HL-60/S4 treated with retinoic acid at 250 ng/mL for 4 days and 3 days (cell line): Measurements from ENCODE around the gene KCTD17.
"Not testable (repeated sequence)": the region's sequence is repeated elsewhere in the genome, so short reads cannot be mapped to it uniquely, and the experiment has no call there.

Source experiments
- in situ Hi-C: fragments of 300-500 bp; cut with MboI; formaldehyde crosslinking; loops from 2 replicates; pipeline ENCODE4 v1.7.0; 2022; ENCODE audit warnings: low sequenced_read_pairs

KCTD17 gene

GRCh38 chr22:37057796-37058510, 6.4 kb downstream of the KCTD17 start:
- in situ Hi-C loops: no loop called here

- in situ Hi-C loops: no loop called here
These were observed 7.6 kb downstream of the KCTD17 start for GRCh38 chr22:37058917-37059701.

GRCh38 chr22:37059876-37060449, 8.4 kb downstream of the KCTD17 start:
- in situ Hi-C loops: no loop called here

- in situ Hi-C loops: no loop called here
These were observed 9.5 kb downstream of the KCTD17 start for GRCh38 chr22:37060801-37061610.

GRCh38 chr22:37061611-37062375, 10.3 kb downstream of the KCTD17 start:
- in situ Hi-C loops: no loop called here

GRCh38 chr22:37062376-37062675, 10.8 kb downstream of the KCTD17 start:
- in situ Hi-C loops: no loop called here

- in situ Hi-C loops: no loop called here
These were observed 11.3 kb downstream of the KCTD17 start for GRCh38 chr22:37062702-37063381.

- in situ Hi-C loops: no loop called here
These were observed 12.2 kb downstream of the KCTD17 start for GRCh38 chr22:37063431-37064420.

GRCh38 chr22:37064553-37064952, 13.0 kb downstream of the KCTD17 start:
- in situ Hi-C loops: no loop called here

- in situ Hi-C loops: no loop called here
These were observed 13.6 kb downstream of the KCTD17 start for GRCh38 chr22:37065180-37065579.

GRCh38 chr22:37065961-37066360, 14.4 kb downstream of the KCTD17 start:
- in situ Hi-C loops: no loop called here

- in situ Hi-C loops: no loop called here
These were observed 15.9 kb downstream of the KCTD17 start for GRCh38 chr22:37067428-37067827.

GRCh38 chr22:37068859-37069258, 17.3 kb downstream of the KCTD17 start:
- in situ Hi-C loops: no loop called here

- in situ Hi-C loops: no loop called here
These were observed 17.8 kb downstream of the KCTD17 start for GRCh38 chr22:37069319-37069718.

- in situ Hi-C loops: no loop called here
These were observed 18.2 kb downstream of the KCTD17 start for GRCh38 chr22:37069719-37070118.

- in situ Hi-C loops: no loop called here
These were observed 18.8 kb downstream of the KCTD17 start for GRCh38 chr22:37070334-37070733.

- in situ Hi-C loops: no loop called here
These were observed 19.2 kb downstream of the KCTD17 start for GRCh38 chr22:37070744-37071143.

- in situ Hi-C loops: not testable (repeated sequence)
These were observed 20.5 kb downstream of the KCTD17 start for GRCh38 chr22:37071850-37072592.
